IgD-negative memory B cell (primary cell): ENCODE measurements around the gene SMIM10. TPM values are rescaled to one million over a fixed set of nuclear protein-coding genes. Genes with fewer than 3 reads are reported as not detected.
A peak's percentile ranks its signal among the peaks of the same experiment; 100 is the strongest.
"Not testable (repeated sequence)": the region's sequence is repeated elsewhere in the genome, so short reads cannot be mapped to it uniquely, and the experiment has no call there.

ENCODE experiments used
- H3K27ac Mint-ChIP-seq, 3 donors: one replicate each; pipeline ENCODE4 v1.8.0; 2020 to 2022; ENCODE audit warnings: mild to moderate bottlenecking in 3 of 3, mixed read lengths in 3 of 3, moderate library complexity in 1 of 3
- H3K27me3 Mint-ChIP-seq: one replicate; pipeline ENCODE4 v1.8.0; 2021; ENCODE audit warnings: mixed read lengths
- H3K36me3 Mint-ChIP-seq: one replicate; pipeline ENCODE4 v1.8.0; 2020; ENCODE audit warnings: mild to moderate bottlenecking, mixed read lengths
- H3K4me1 Mint-ChIP-seq, 3 donors: one replicate each; pipeline ENCODE4 v1.8.0; 2020 to 2022; ENCODE audit warnings: mixed read lengths in 3 of 3, mild to moderate bottlenecking in 1 of 3
- H3K4me3 Mint-ChIP-seq, 4 donors: one replicate each; pipeline ENCODE4 v1.8.0; 2020 to 2022; ENCODE audit warnings: mild to moderate bottlenecking in 4 of 4, mixed read lengths in 4 of 4, moderate library complexity in 3 of 4
- H3K9me3 Mint-ChIP-seq, 3 donors: one replicate each; pipeline ENCODE4 v1.8.0; 2020 to 2021; ENCODE audit warnings: mixed read lengths in 3 of 3, mild to moderate bottlenecking in 1 of 3
- polyA plus RNA-seq: library from polyadenylated mRNA; unstranded; fragments of 300-500 nt; fragmentation: Illumina TruSeq; gene quantifications from one replicate; pipeline ENCODE4 v1.2.3, GENCODE V29; 2021

Gene SMIM10
- polyA plus RNA-seq, 1 donor from 2014 or later: not detected

- peaks cover 0 to 3% (median 0%) of the 10 kb centered on the region in 3 donors for H3K4me1 Mint-ChIP-seq
- no peaks in the 10 kb centered on the region for H3K36me3 Mint-ChIP-seq
- no peak overlapping the region for H3K4me3 Mint-ChIP-seq
- H3K9me3 Mint-ChIP-seq: no peaks in the 10 kb centered on the region
- no peak overlapping the region for H3K27ac Mint-ChIP-seq
- H3K27me3 Mint-ChIP-seq: peaks cover 2% of the 10 kb centered on the region
Measured at GRCh38 chrX:134998246-134998645, 7.5 kb downstream of the SMIM10 start.

GRCh38 chrX:134999469-134999868 is 8.7 kb downstream of the SMIM10 start:
- Mint-ChIP-seq H3K4me3 (no peak overlapping the region), H3K36me3 (no peaks in the 10 kb centered on the region), H3K9me3 (no peaks in the 10 kb centered on the region), H3K27me3 (peaks cover 2% of the 10 kb centered on the region), H3K27ac (no peak overlapping the region), H3K4me1 (peaks cover 0 to 5% (median 3%) of the 10 kb centered on the region in 3 donors)

GRCh38 chrX:135000516-135000915 is 9.7 kb downstream of the SMIM10 start:
- peaks cover 2 to 5% (median 3%) of the 10 kb centered on the region in 3 donors for H3K4me1 Mint-ChIP-seq
- H3K27ac Mint-ChIP-seq: no peak overlapping the region
- H3K36me3 Mint-ChIP-seq: no peaks in the 10 kb centered on the region
- H3K27me3 Mint-ChIP-seq: peaks cover 2% of the 10 kb centered on the region
- no peaks in the 10 kb centered on the region for H3K9me3 Mint-ChIP-seq
- no peak overlapping the region for H3K4me3 Mint-ChIP-seq

GRCh38 chrX:135003876-135004623 is 13.3 kb downstream of the SMIM10 start:
- no peaks in the 10 kb centered on the region for H3K9me3 Mint-ChIP-seq
- H3K4me1 Mint-ChIP-seq: peaks cover 2 to 5% (median 3%) of the 10 kb centered on the region in 3 donors
- H3K27ac Mint-ChIP-seq: peak overlapping the region; percentile 9 to 86 (median 81)
- peak overlapping the region; percentile 81 to 96 (median 88) for H3K4me3 Mint-ChIP-seq
- H3K27me3 Mint-ChIP-seq: peaks cover 2% of the 10 kb centered on the region
- H3K36me3 Mint-ChIP-seq: no peaks in the 10 kb centered on the region

- no peaks in the 10 kb centered on the region for H3K36me3 Mint-ChIP-seq
- H3K4me1 Mint-ChIP-seq: peaks cover 2 to 5% (median 3%) of the 10 kb centered on the region in 3 donors
- H3K27ac Mint-ChIP-seq: no peak overlapping the region
- H3K27me3 Mint-ChIP-seq: no peaks in the 10 kb centered on the region
- H3K4me3 Mint-ChIP-seq: no peak overlapping the region
- no peaks in the 10 kb centered on the region for H3K9me3 Mint-ChIP-seq
Measured at GRCh38 chrX:135006187-135006586, 15.4 kb downstream of the SMIM10 start.

GRCh38 chrX:135009057-135009610 is 18.3 kb downstream of the SMIM10 start:
- no peak overlapping the region for H3K27ac Mint-ChIP-seq
- no peaks in the 10 kb centered on the region for H3K9me3 Mint-ChIP-seq
- H3K27me3 Mint-ChIP-seq: no peaks in the 10 kb centered on the region
- H3K36me3 Mint-ChIP-seq: no peaks in the 10 kb centered on the region
- H3K4me3 Mint-ChIP-seq: no peak overlapping the region
- peaks cover 0 to 3% (median 2%) of the 10 kb centered on the region in 3 donors for H3K4me1 Mint-ChIP-seq

GRCh38 chrX:135009838-135010237 is 19.0 kb downstream of the SMIM10 start:
- Mint-ChIP-seq H3K27ac (no peak overlapping the region), H3K4me1 (peaks cover 0 to 2% (median 0%) of the 10 kb centered on the region in 3 donors), H3K9me3 (no peaks in the 10 kb centered on the region), H3K27me3 (no peaks in the 10 kb centered on the region), H3K36me3 (no peaks in the 10 kb centered on the region), H3K4me3 (no peak overlapping the region)

GRCh38 chrX:135010921-135011320 is 20.1 kb downstream of the SMIM10 start:
- Mint-ChIP-seq H3K4me1 (no peaks in the 10 kb centered on the region), H3K36me3 (no peaks in the 10 kb centered on the region), H3K27me3 (no peaks in the 10 kb centered on the region), H3K27ac (no peak overlapping the region), H3K9me3 (no peaks in the 10 kb centered on the region), H3K4me3 (no peak overlapping the region)

GRCh38 chrX:135015523-135016245 is 24.9 kb downstream of the SMIM10 start:
- Mint-ChIP-seq H3K36me3 (no peaks in the 10 kb centered on the region), H3K9me3 (no peaks in the 10 kb centered on the region), H3K27me3 (no peaks in the 10 kb centered on the region), H3K27ac (peak overlapping the region in 1 of 3 donors; percentile 48), H3K4me3 (no peak overlapping the region), H3K4me1 (no peaks in the 10 kb centered on the region)

GRCh38 chrX:135019890-135020289 is 29.1 kb downstream of the SMIM10 start:
- H3K4me3 Mint-ChIP-seq: not testable (repeated sequence)

GRCh38 chrX:135023791-135024190 is 33.0 kb downstream of the SMIM10 start:
- not testable (repeated sequence) for H3K4me3 Mint-ChIP-seq, H3K4me1 Mint-ChIP-seq, H3K9me3 Mint-ChIP-seq, H3K27ac Mint-ChIP-seq, H3K36me3 Mint-ChIP-seq
- peaks cover 21% of the 10 kb centered on the region for H3K27me3 Mint-ChIP-seq

More at GRCh38 chrX:135019890-135020289, 29.1 kb downstream of the SMIM10 start:
- H3K36me3 Mint-ChIP-seq, H3K4me1 Mint-ChIP-seq, H3K9me3 Mint-ChIP-seq, H3K27ac Mint-ChIP-seq: not testable (repeated sequence)
- peaks cover 17% of the 10 kb centered on the region for H3K27me3 Mint-ChIP-seq

GRCh38 chrX:135024526-135024925 is 33.7 kb downstream of the SMIM10 start:
- peaks cover 1% of the 10 kb centered on the region for H3K36me3 Mint-ChIP-seq

GRCh38 chrX:135030207-135030963 is 39.6 kb downstream of the SMIM10 start:
- H3K27me3 Mint-ChIP-seq, H3K36me3 Mint-ChIP-seq, H3K4me1 Mint-ChIP-seq, H3K9me3 Mint-ChIP-seq, H3K27ac Mint-ChIP-seq: not testable (repeated sequence)
- peak overlapping the region in 1 of 4 donors; percentile 43 for H3K4me3 Mint-ChIP-seq

More at GRCh38 chrX:135024526-135024925, 33.7 kb downstream of the SMIM10 start:
- Mint-ChIP-seq H3K27ac (no peak overlapping the region), H3K4me3 (no peak overlapping the region), H3K27me3 (peaks cover 21% of the 10 kb centered on the region), H3K9me3 (no peaks in the 10 kb centered on the region), H3K4me1 (peaks cover 4 to 7% (median 5%) of the 10 kb centered on the region in 3 donors)

- not testable (repeated sequence) for H3K27ac Mint-ChIP-seq, H3K9me3 Mint-ChIP-seq, H3K27me3 Mint-ChIP-seq, H3K36me3 Mint-ChIP-seq, H3K4me1 Mint-ChIP-seq, H3K4me3 Mint-ChIP-seq
Measured at GRCh38 chrX:135041149-135042123, 50.6 kb downstream of the SMIM10 start.
